Measurements from ENCODE around the gene HOXA3.

The HOXA3 gene

DNA sequence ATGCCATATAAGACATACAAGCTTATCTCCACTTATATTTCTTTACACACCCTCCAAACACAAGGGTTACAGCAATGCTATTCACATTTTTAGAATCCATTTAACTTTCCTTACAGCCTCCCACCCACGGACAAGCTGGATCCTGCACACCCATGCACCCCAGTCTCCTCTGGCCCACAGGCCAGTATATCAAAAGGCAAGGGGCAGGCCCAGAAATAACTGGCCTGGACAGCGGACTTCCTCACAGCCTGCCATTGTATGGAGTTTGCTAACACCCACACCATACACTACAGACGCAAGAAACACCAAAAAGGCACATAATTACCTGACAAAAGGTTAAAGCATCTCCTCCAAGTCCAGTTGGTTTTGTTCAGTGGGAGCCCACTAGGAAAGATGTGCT, 33.8 kb downstream of the HOXA3 start:
- H3K4me3 ChIP-seq (replicated peaks; ENCODE audit: insufficient read depth, low read length) = no peak overlapping the region
- no peak overlapping the region for H3K27ac ChIP-seq (replicated peaks)
- TF ChIP-seq POLR2AphosphoS5 (IDR thresholded peaks at IDR 0.05; ENCODE audit: low read depth) (no peak), GABPA (IDR thresholded peaks at IDR 0.05; ENCODE audit: low read depth) (no peak), SPI1 (IDR thresholded peaks at IDR 0.05; ENCODE audit: borderline replicate concordance, low read depth) (no peak)
- TF ChIP-seq, protein P1, sequence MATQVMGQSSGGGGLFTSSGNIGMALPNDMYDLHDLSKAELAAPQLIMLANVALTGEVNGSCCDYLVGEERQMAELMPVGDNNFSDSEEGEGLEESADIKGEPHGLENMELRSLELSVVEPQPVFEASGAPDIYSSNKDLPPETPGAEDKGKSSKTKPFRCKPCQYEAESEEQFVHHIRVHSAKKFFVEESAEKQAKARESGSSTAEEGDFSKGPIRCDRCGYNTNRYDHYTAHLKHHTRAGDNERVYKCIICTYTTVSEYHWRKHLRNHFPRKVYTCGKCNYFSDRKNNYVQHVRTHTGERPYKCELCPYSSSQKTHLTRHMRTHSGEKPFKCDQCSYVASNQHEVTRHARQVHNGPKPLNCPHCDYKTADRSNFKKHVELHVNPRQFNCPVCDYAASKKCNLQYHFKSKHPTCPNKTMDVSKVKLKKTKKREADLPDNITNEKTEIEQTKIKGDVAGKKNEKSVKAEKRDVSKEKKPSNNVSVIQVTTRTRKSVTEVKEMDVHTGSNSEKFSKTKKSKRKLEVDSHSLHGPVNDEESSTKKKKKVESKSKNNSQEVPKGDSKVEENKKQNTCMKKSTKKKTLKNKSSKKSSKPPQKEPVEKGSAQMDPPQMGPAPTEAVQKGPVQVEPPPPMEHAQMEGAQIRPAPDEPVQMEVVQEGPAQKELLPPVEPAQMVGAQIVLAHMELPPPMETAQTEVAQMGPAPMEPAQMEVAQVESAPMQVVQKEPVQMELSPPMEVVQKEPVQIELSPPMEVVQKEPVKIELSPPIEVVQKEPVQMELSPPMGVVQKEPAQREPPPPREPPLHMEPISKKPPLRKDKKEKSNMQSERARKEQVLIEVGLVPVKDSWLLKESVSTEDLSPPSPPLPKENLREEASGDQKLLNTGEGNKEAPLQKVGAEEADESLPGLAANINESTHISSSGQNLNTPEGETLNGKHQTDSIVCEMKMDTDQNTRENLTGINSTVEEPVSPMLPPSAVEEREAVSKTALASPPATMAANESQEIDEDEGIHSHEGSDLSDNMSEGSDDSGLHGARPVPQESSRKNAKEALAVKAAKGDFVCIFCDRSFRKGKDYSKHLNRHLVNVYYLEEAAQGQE (IDR thresholded peaks at IDR 0.05; ENCODE audit: insufficient replicate concordance, low read depth) = no peak
- TF ChIP-seq, protein P2, sequence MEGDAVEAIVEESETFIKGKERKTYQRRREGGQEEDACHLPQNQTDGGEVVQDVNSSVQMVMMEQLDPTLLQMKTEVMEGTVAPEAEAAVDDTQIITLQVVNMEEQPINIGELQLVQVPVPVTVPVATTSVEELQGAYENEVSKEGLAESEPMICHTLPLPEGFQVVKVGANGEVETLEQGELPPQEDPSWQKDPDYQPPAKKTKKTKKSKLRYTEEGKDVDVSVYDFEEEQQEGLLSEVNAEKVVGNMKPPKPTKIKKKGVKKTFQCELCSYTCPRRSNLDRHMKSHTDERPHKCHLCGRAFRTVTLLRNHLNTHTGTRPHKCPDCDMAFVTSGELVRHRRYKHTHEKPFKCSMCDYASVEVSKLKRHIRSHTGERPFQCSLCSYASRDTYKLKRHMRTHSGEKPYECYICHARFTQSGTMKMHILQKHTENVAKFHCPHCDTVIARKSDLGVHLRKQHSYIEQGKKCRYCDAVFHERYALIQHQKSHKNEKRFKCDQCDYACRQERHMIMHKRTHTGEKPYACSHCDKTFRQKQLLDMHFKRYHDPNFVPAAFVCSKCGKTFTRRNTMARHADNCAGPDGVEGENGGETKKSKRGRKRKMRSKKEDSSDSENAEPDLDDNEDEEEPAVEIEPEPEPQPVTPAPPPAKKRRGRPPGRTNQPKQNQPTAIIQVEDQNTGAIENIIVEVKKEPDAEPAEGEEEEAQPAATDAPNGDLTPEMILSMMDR (IDR thresholded peaks at IDR 0.05; ENCODE audit: insufficient read depth, low read length) = no peak
- DNase-seq (ENCODE audit: low read depth in 1 of 2, low spot score in 1 of 2) = no peak
- peaks cover 3% of the 10 kb centered on the region for H3K27me3 ChIP-seq (ENCODE audit: insufficient read depth, poor library complexity, severe bottlenecking)

DNA sequence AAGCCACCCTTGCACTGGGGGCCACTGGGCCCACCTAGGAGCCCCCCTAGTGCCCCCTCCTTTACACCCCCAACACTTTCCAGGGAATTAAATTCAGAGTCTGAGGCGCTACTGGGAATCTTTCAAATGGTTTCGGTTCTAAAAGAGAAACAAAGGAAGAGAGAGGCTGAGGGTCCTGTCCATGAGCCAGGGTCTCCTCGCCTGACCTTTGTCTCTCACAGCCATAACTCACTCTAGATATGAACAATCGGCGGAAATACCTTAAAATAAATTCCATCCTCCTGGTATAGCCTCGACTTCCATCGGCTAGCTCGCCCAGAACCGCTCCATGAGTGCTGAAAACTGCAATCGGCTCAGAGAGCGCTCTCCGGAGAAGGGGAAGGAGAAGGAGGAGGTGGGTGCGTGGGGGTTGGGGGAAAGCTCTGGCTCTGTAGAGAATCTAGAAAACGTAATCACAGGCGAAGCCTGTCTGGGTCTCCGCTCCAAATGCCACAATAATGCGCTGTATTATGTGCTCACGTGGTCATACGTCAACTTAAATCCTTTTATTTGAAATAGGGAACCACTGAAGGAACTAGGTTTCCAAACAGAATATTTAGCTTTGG, 34.4 kb downstream of the HOXA3 start:
- H3K4me3 ChIP-seq (replicated peaks; ENCODE audit: insufficient read depth, low read length) = no peak overlapping the region
- no peak for TF ChIP-seq GABPA (IDR thresholded peaks at IDR 0.05; ENCODE audit: low read depth)
- TF ChIP-seq, protein P1 (IDR thresholded peaks at IDR 0.05; ENCODE audit: insufficient replicate concordance, low read depth) = no peak
- TF ChIP-seq, protein P2 (IDR thresholded peaks at IDR 0.05; ENCODE audit: insufficient read depth, low read length) = no peak
- no peak for TF ChIP-seq POLR2AphosphoS5 (IDR thresholded peaks at IDR 0.05; ENCODE audit: low read depth)
- no peak for TF ChIP-seq SPI1 (IDR thresholded peaks at IDR 0.05; ENCODE audit: borderline replicate concordance, low read depth)
- H3K27ac ChIP-seq (replicated peaks) = no peak overlapping the region
- H3K27me3 ChIP-seq (ENCODE audit: insufficient read depth, poor library complexity, severe bottlenecking) = peaks cover 3% of the 10 kb centered on the region
- DNase-seq (ENCODE audit: low read depth in 1 of 2, low spot score in 1 of 2) = no peak

DNA sequence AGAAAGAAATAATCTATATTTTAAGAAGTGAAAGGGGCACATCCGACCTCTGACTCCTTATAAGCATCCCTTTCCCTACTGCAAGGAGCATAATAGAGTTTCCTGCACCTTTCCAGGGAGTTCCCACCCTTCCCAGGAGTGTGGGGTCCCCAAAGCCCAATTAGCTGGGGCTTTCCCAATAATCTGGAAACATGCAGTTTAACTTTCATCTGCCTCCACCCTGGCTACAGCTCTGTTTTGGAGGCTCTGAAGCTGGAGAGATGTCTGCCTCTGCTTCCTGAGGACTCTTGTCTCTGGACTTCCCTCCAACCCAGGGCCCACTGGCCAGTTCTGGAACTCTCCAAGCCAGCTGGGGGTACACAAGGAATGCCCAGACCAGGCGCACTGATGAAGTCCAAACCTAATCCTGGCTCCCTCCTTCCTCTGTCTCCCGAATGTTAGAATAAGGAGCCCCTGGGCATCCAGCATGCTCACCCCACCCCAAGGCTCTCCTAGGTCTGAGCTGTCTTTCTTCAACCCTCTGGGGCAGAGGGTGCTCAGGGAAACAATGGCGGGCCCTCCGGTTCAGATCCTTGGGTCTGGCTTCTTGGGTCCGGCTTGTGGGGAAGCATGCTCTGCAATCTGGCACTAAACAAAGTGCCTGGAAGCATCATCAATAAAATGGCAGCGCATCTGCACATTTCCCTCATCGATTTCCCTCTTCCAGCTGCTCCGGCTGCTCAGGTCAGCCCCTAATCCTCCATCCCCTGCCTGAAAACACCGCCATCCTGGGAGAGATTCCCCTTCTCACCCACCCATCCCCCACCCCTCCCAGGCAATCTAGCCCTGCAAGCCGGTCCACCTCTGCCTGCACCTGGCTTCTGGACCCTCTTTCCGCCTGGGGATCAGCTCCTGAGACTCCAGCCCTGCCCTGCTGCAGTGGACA, 35.2 kb downstream of the HOXA3 start:
- no peak for TF ChIP-seq GABPA (IDR thresholded peaks at IDR 0.05; ENCODE audit: low read depth)
- no peak for TF ChIP-seq SPI1 (IDR thresholded peaks at IDR 0.05; ENCODE audit: borderline replicate concordance, low read depth)
- TF ChIP-seq POLR2AphosphoS5 (IDR thresholded peaks at IDR 0.05; ENCODE audit: low read depth) = no peak
- TF ChIP-seq, protein P1 (IDR thresholded peaks at IDR 0.05; ENCODE audit: insufficient replicate concordance, low read depth) = no peak
- TF ChIP-seq, protein P2 (IDR thresholded peaks at IDR 0.05; ENCODE audit: insufficient read depth, low read length) = no peak
- H3K27ac ChIP-seq (replicated peaks) = no peak overlapping the region
- peaks cover 3% of the 10 kb centered on the region for H3K27me3 ChIP-seq (ENCODE audit: insufficient read depth, poor library complexity, severe bottlenecking)
- no peak overlapping the region for H3K4me3 ChIP-seq (replicated peaks; ENCODE audit: insufficient read depth, low read length)
- DNase-seq (ENCODE audit: low read depth in 1 of 2, low spot score in 1 of 2) = no peak

All from HL-60 (cell line).